Adrenal gland (tissue), 5 donors: ENCODE measurements around the gene BRD2.

Experiments used
- CTCF ChIP-seq, 6 experiments: fragments of 450-650 bp in 4 of 6; fragments of 200-600 bp in 2 of 6; sonication (generic) in 1 of 6; IDR thresholded peaks; 1 replicate in 5 of 6; 2 replicates in 1 of 6; pipeline versions ENCODE4 v1.5.1 to v1.8.0; 2016 to 2021; ENCODE audit warnings: antibody characterized with exemption in 6 of 6, mild to moderate bottlenecking in 2 of 6, moderate library complexity in 1 of 6
- POLR2A ChIP-seq, 2 donors: fragments of 450-650 bp; IDR thresholded peaks; one replicate each; pipeline ENCODE4 v1.6.1; 2017; ENCODE audit warnings: antibody characterized with exemption in 2 of 2, mild to moderate bottlenecking in 2 of 2, moderate library complexity in 1 of 2
- donor health status: DM: no; HTN: no; CAD: no.

DNA sequence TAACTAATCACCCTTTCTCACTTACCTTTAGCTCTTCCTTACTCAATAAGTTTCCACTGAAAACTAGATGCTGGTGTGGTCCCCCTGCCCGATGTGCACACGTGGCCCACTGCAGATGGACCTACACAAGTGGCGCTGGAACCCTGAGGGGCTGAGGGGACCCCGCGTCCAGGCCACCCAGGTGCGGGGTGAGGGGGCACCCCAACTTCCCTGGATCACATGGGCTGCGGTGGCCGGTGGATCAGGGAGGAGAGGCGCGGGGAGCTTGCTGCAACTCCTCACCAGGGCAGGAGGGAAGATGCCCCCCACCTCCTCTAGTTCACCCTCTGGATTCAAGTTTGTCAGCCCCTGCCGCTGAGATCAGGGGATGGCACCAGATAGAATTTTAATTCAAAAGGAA is 53.5 kb downstream of the BRD2 start:
- TF ChIP-seq CTCF (IDR thresholded peaks at IDR 0.05) (no peak), POLR2A (IDR thresholded peaks at IDR 0.05) (no peak)
